GM18951 (cell line): ENCODE data around the gene NKAIN1.
"Not testable (repeated sequence)": the region's sequence is repeated elsewhere in the genome, so short reads cannot be mapped to it uniquely, and the experiment has no call there.

Experiments used
- POLR2A ChIP-seq: IDR thresholded peaks from 4 replicates; pipeline ENCODE4 v1.6.1; 2011; ENCODE audit warnings: mild to moderate bottlenecking; ENCODE audit not compliant: insufficient read length, insufficient read depth; ENCODE audit errors: extremely low read depth
- in situ Hi-C: fragments of 300-500 bp; cut with MboI; formaldehyde crosslinking; loops from one replicate; pipeline ENCODE4 v1.12.0; 2022; ENCODE audit warnings: low sequenced_read_pairs, mixed read lengths, inconsistent platforms; ENCODE audit not compliant: unreplicated experiment

Gene NKAIN1

DNA sequence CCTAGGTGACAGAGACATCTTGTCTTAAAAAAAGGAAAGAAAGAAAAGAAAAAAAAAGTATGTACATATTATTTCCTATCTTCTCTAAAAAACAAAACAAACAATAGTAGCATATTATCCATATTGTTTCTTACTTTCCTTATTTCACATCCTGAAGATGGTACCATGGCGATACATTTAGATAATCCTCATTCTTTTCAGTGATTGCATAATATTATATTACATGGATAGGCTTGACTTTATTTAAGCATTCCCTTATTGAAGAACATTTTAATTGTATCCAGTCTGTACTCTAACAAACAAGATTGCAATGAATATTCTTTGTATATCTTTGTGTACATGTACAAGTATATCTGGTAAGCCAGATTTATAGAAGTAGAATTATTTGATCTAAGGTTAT lies 91.3 kb downstream of the NKAIN1 start:
- TF ChIP-seq POLR2A: no peak
- in situ Hi-C loops: no loop called here

DNA sequence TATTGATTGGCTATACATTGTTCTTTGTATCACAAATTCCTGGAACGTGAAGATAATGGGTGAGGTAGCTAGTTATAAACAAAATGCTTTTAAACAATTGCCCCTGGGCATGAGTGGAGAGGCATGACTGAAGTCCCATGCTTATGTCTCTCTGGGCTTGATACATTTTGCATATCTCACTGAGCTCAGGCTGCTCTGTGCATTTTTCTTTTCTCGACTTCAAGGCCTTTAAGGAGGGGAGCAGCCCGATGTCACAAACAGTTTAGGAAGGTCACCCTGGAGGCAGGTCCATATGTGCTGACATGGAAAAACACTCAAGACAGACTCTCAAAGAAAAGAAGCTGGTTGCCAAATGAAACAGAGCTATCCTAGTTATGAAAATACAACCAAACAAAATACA lies 94.0 kb downstream of the NKAIN1 start:
- in situ Hi-C loops: no loop called here
- TF ChIP-seq POLR2A: no peak

DNA sequence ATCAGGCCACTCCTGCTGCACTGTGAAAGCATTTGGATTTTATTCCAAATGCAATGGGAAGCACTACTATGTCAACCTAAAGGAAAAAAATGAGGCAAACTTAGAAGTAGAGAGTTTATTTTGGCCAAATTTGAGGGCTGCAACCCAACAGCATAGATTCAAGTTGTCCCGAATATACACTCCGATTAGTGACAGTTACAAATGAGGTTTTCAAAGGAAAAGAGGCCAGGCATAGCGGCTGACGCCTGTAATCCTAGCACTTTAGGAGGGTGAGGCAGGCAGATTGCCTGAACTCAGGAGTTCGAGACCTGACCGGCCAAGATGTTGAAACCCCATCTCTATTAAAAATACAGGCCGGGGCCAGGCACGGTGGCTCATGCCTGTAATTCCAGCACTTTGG lies 95.2 kb downstream of the NKAIN1 start:
- no peak for TF ChIP-seq POLR2A
- in situ Hi-C loops: no loop called here

DNA sequence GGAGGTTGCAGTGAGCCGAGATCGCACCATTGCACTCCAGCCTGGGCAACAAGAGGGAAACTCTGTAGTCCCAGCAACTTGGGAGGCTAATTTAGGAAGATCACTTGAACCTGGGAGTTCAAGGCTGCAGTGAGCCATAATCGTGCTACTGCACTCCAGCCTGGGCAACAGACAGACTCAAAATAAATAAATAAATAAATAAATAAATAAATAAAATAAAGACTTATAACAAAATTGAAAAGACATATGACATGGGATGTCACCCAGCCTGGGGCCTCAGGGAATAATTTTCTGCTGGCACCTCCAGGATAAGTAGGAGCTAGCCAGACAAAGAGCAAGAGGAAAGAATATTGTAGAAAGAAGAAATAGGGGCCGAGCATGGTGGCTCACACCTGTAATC lies 96.2 kb downstream of the NKAIN1 start:
- in situ Hi-C loops: no loop called here
- no peak for TF ChIP-seq POLR2A

DNA sequence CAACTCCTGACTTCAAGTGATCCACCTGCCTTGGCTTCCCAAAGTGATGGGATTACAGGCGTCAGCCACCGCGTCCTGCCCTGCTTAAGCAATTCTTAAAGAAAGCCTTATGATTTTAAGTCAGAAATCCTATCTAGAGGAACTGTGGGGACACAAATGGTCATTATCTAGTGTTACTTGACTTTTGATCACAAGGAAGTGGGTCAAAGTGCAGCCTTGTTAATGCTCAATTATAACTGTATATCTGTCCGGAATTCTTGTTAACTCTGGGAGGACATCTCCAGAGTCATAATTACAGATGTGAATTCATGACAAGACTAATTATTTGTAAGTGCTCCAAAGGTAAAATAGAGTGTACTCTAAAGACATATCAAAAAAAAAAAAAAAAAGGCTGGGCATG lies 97.3 kb downstream of the NKAIN1 start:
- in situ Hi-C loops: no loop called here
- TF ChIP-seq POLR2A: no peak

DNA sequence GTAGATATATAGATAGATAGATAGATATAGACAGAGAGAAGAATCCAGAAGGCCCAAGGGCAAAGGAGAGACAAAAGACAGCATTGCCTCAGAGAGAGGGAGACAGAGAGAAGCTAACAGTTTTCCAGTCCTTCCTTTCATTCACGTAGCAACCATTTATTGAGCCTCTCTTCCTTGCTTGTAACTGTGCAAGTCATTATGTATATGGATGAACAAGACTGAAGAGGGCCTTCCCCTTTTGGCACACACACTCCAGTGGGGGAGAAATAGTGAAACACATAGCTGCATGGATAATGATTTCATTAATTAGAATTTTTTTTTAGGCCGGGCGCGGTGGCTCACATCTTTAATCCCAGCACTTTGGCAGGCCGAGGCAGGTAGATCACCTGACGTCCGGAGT lies 99.4 kb downstream of the NKAIN1 start:
- TF ChIP-seq POLR2A: no peak

DNA sequence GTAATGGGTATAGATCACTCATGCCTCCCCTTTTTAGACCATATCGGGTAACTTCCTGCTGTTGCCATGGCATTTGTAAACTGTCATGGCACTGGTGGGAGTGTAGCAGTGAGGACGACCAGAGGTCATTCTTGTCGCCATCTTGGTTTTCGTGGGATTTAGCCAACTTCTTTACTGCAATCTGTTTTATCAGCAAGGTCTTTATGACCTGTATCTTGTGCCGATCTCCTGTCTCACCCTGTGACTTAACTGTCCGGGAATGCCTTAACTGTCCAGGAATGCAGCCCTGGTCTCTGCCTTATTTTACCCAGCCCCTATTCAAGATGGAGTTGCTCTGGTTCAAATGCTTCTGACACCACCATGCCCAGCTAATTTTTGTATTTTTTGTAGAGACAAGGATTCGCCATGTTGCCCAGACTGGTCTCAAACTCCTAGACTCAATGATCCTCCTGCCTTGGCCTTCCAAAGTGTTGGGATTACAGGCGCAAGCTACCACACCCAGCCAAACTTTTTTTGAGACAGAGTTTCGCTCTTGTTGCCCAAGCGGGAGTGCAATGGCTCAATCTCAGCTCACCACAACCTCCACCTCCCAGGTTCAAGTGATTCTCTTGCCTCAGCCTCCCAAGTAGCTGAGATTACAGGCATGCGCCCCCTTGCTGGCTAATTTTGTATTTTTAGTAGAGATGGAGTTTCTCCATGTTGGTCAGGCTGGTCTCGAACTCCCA lies 100.7 kb downstream of the NKAIN1 start:
- in situ Hi-C loops: not testable (repeated sequence)

More for the DNA sequence above, 99.4 kb downstream of the NKAIN1 start:
- in situ Hi-C loops: no loop called here

DNA sequence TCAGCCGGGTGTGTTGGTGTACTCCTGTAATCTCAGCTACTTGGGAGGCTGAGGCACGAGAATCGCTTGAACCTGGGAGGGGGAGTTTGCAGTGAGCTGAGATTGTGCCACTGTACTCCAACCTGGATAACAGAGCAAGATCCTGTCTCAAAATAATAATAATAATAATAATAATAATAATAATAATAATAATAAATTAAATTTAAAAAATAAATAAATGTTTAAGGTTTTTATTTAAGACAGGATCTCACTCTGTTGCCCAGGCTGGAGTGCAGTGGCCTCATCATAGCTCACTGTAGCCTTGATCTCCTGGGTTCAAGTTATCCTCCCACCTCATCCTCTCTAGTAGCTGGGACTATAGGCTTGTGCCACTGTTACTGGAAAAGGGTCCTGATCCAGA lies 101.8 kb downstream of the NKAIN1 start:
- in situ Hi-C loops: not testable (repeated sequence)

- in situ Hi-C loops: no loop called here
- no peak for TF ChIP-seq POLR2A
Observed at GRCh38 chr1:31135973-31136600, 103.6 kb downstream of the NKAIN1 start.

GRCh38 chr1:31133368-31133767 lies 106.3 kb downstream of the NKAIN1 start:
- in situ Hi-C loops: no loop called here
- no peak for TF ChIP-seq POLR2A
